Measurements from ENCODE around the gene TF.
A peak's percentile ranks its signal among the peaks of the same experiment; 100 is the strongest.

TF gene

DNA sequence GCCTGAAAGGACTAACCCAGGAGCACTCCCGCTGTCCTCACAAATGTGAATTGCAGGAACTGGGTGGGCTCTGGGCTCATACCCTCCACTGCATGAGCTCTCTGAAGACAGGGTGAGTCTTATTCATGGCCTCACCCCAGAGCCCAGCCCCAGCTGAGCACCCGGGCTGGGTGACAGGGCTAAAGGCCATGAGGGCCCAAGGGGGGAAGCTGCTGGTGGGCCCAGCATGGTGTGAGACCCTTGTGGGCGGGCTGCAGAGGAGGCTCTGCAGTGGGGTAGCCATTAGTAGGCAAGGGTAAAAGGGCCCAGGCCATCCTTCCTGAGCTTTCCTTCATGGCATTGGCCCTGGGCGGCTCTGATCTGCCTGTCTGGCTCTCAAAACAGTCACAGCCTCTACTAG, 89.8 kb downstream of the TF start:
- Histone ChIP-seq H3K14ac (ENCODE audit: low read length in 2 of 2) (no peak overlapping the region), H2BK15ac (ENCODE audit: low read depth, poor library complexity, severe bottlenecking) (no peak overlapping the region), H2BK120ac (ENCODE audit: low read depth, low read length) (no peak overlapping the region)

DNA sequence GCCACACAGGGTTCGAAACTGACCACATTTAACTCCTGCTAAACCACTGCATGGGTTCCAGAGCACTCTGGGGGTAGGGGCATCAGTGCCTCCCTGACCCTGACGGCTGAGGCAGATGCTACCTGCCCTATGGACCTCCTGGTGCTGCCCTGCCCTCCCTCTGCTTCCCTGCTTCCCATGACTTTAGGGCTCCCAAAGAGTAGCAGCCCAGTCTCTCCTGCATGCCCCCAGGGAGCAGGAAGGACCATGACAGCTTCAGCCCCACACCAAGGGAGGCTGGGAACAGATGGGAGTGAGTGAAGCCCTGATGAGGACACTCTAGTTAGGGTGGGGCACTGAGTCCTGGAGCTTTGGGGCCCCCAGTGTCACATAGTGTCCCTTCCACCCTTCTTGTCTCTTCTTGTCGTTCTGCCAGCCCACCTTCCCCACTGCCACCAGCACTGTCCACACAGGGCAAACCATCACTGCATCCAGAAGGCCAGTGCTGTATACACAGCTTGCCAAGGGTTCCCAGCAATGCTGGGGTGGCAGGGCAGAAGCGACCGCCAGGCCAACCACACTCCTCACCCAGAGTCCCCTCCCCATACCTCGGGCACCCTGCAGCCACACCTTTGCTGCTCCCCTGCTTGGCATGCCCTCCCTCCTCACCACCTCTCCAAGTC, 90.4 kb downstream of the TF start:
- H3K4ac ChIP-seq (ENCODE audit: low read depth in 1 of 2, low read length in 2 of 2) = no peak overlapping the region
- H3K4me1 ChIP-seq (ENCODE audit: control insufficient read depth, insufficient read depth, low read depth, low read length) = peaks cover 2% of the 10 kb centered on the region
- no peak overlapping the region for H3K18ac ChIP-seq (ENCODE audit: low read depth in 1 of 2, low read length in 2 of 2)
- H3K23ac ChIP-seq (ENCODE audit: low read length in 2 of 2) = no peak overlapping the region
- peaks cover 9 to 11% of the 10 kb centered on the region in 2 experiments for H3K27me3 ChIP-seq (ENCODE audit: control insufficient read depth in 1 of 2, insufficient read depth in 1 of 2, low read length in 2 of 2)
- H3K79me1 ChIP-seq (replicated peaks; ENCODE audit: low read length, poor library complexity, severe bottlenecking) = no peaks in the 10 kb centered on the region
- no peak overlapping the region for H2AK5ac ChIP-seq (ENCODE audit: low read length, severe bottlenecking)
- H3K4me2 ChIP-seq (ENCODE audit: low read length, poor library complexity, severe bottlenecking) = no peak overlapping the region
- 82% methylated on average over 6 of the region's 6 CpGs for WGBS
- H3K27ac ChIP-seq (ENCODE audit: low read length, poor library complexity, severe bottlenecking) = no peak overlapping the region
- peaks cover 0 to 31% of the 10 kb centered on the region in 2 experiments for H3K36me3 ChIP-seq (ENCODE audit: control insufficient read depth in 1 of 2, insufficient read depth in 2 of 2, low read depth in 1 of 2, low read length in 2 of 2)
- no peak overlapping the region for H2BK15ac ChIP-seq (ENCODE audit: low read depth, poor library complexity, severe bottlenecking)
- no peak overlapping the region for H2BK120ac ChIP-seq (ENCODE audit: low read depth, low read length)
- peak overlapping the region in 1 of 2 experiments; percentile 57 for H3K14ac ChIP-seq (ENCODE audit: low read length in 2 of 2)
- H4K91ac ChIP-seq (ENCODE audit: low read length) = no peak overlapping the region
- no peaks in the 10 kb centered on the region for H3K9me3 ChIP-seq (ENCODE audit: control insufficient read depth, low read length)
- H2AFZ ChIP-seq (ENCODE audit: low read depth, low read length) = no peak overlapping the region
- no peak overlapping the region for H2BK5ac ChIP-seq (ENCODE audit: low read depth, low read length, poor library complexity, severe bottlenecking)
- H4K8ac ChIP-seq (ENCODE audit: low read length) = no peak overlapping the region
- H2BK12ac ChIP-seq (ENCODE audit: low read length in 2 of 2) = no peak overlapping the region
- no peak overlapping the region for H3K4me3 ChIP-seq (ENCODE audit: insufficient read depth in 1 of 2, low read depth in 1 of 2, low read length in 2 of 2)
- DNase-seq = no peak
- H3K9ac ChIP-seq (ENCODE audit: low read length) = no peak overlapping the region

More for the DNA sequence above, 89.8 kb downstream of the TF start:
- Histone ChIP-seq H3K79me1 (replicated peaks; ENCODE audit: low read length, poor library complexity, severe bottlenecking) (no peaks in the 10 kb centered on the region), H3K27ac (ENCODE audit: low read length, poor library complexity, severe bottlenecking) (no peak overlapping the region), H3K4me2 (ENCODE audit: low read length, poor library complexity, severe bottlenecking) (no peak overlapping the region), H3K27me3 (ENCODE audit: control insufficient read depth in 1 of 2, insufficient read depth in 1 of 2, low read length in 2 of 2) (peaks cover 4 to 11% of the 10 kb centered on the region in 2 experiments), H3K4me3 (ENCODE audit: insufficient read depth in 1 of 2, low read depth in 1 of 2, low read length in 2 of 2) (no peak overlapping the region), H4K91ac (ENCODE audit: low read length) (no peak overlapping the region), H3K23ac (ENCODE audit: low read length in 2 of 2) (no peak overlapping the region), H2BK5ac (ENCODE audit: low read depth, low read length, poor library complexity, severe bottlenecking) (no peak overlapping the region), H3K4me1 (ENCODE audit: control insufficient read depth, insufficient read depth, low read depth, low read length) (peaks cover 2% of the 10 kb centered on the region), H3K9ac (ENCODE audit: low read length) (no peak overlapping the region), H3K18ac (ENCODE audit: low read depth in 1 of 2, low read length in 2 of 2) (no peak overlapping the region), H2AFZ (ENCODE audit: low read depth, low read length) (no peak overlapping the region), H2AK5ac (ENCODE audit: low read length, severe bottlenecking) (no peak overlapping the region), H2BK12ac (ENCODE audit: low read length in 2 of 2) (no peak overlapping the region), H3K36me3 (ENCODE audit: control insufficient read depth in 1 of 2, insufficient read depth in 2 of 2, low read depth in 1 of 2, low read length in 2 of 2) (peaks cover 0 to 31% of the 10 kb centered on the region in 2 experiments), H4K8ac (ENCODE audit: low read length) (no peak overlapping the region), H3K4ac (ENCODE audit: low read depth in 1 of 2, low read length in 2 of 2) (no peak overlapping the region), H3K9me3 (ENCODE audit: control insufficient read depth, low read length) (no peaks in the 10 kb centered on the region)
- no peak for DNase-seq
- 93% methylated on average over 4 of the region's 4 CpGs for WGBS

- Histone ChIP-seq H3K27me3 (ENCODE audit: control insufficient read depth in 1 of 2, insufficient read depth in 1 of 2, low read length in 2 of 2) (peaks cover 11 to 13% of the 10 kb centered on the region in 2 experiments), H4K8ac (ENCODE audit: low read length) (no peak overlapping the region), H3K9me3 (ENCODE audit: control insufficient read depth, low read length) (no peaks in the 10 kb centered on the region), H3K79me1 (replicated peaks; ENCODE audit: low read length, poor library complexity, severe bottlenecking) (no peaks in the 10 kb centered on the region), H2AK5ac (ENCODE audit: low read length, severe bottlenecking) (no peak overlapping the region), H3K4me1 (ENCODE audit: control insufficient read depth, insufficient read depth, low read depth, low read length) (peaks cover 2% of the 10 kb centered on the region), H2AFZ (ENCODE audit: low read depth, low read length) (no peak overlapping the region), H3K36me3 (ENCODE audit: control insufficient read depth in 1 of 2, insufficient read depth in 2 of 2, low read depth in 1 of 2, low read length in 2 of 2) (peaks cover 0 to 31% of the 10 kb centered on the region in 2 experiments), H3K4ac (ENCODE audit: low read depth in 1 of 2, low read length in 2 of 2) (no peak overlapping the region), H3K4me2 (ENCODE audit: low read length, poor library complexity, severe bottlenecking) (no peak overlapping the region), H2BK5ac (ENCODE audit: low read depth, low read length, poor library complexity, severe bottlenecking) (no peak overlapping the region), H3K4me3 (ENCODE audit: insufficient read depth in 1 of 2, low read depth in 1 of 2, low read length in 2 of 2) (no peak overlapping the region), H2BK120ac (ENCODE audit: low read depth, low read length) (no peak overlapping the region), H4K91ac (ENCODE audit: low read length) (no peak overlapping the region), H3K14ac (ENCODE audit: low read length in 2 of 2) (peak overlapping the region in 1 of 2 experiments; percentile 61), H3K23ac (ENCODE audit: low read length in 2 of 2) (no peak overlapping the region), H3K9ac (ENCODE audit: low read length) (no peak overlapping the region), H3K18ac (ENCODE audit: low read depth in 1 of 2, low read length in 2 of 2) (no peak overlapping the region), H2BK15ac (ENCODE audit: low read depth, poor library complexity, severe bottlenecking) (peak overlapping the region; percentile 20), H3K27ac (ENCODE audit: low read length, poor library complexity, severe bottlenecking) (no peak overlapping the region), H2BK12ac (ENCODE audit: low read length in 2 of 2) (no peak overlapping the region)
- DNase-seq = no peak
- 87% methylated on average over 21 of the region's 22 CpGs for WGBS
These were observed 91.5 kb downstream of the TF start for GRCh38 chr3:133837487-133838295.

DNA sequence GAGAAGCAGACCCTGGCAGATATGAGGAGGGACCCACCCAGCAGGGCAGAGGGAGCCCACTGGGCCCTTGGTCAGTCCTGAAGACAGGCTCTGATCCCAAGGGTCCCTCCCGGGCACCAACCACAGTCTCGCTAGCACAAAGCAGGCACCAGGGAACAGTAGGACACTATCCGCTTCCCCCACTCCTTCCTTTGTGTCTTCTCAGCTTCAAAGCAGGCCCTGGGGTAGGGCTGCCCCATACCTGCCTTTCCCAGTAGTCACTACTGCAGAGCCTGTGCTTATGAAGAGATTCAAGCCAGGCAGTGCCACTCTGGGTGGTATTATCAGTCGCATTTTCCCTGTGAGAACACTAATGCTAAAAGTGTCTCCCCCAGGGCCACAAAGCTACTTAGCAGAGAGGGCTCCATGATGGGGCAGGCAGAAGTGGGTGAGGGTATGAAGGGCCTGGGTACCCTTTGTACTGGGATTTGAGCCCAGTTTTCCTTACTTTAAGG, 92.2 kb downstream of the TF start:
- Histone ChIP-seq H3K36me3 (ENCODE audit: control insufficient read depth in 1 of 2, insufficient read depth in 2 of 2, low read depth in 1 of 2, low read length in 2 of 2) (peaks cover 0 to 31% of the 10 kb centered on the region in 2 experiments), H2BK12ac (ENCODE audit: low read length in 2 of 2) (no peak overlapping the region), H3K4me1 (ENCODE audit: control insufficient read depth, insufficient read depth, low read depth, low read length) (peaks cover under 1% of the 10 kb centered on the region), H3K9ac (ENCODE audit: low read length) (no peak overlapping the region), H4K8ac (ENCODE audit: low read length) (no peak overlapping the region), H3K27ac (ENCODE audit: low read length, poor library complexity, severe bottlenecking) (no peak overlapping the region), H3K14ac (ENCODE audit: low read length in 2 of 2) (no peak overlapping the region), H2AFZ (ENCODE audit: low read depth, low read length) (no peak overlapping the region), H4K91ac (ENCODE audit: low read length) (no peak overlapping the region), H3K9me3 (ENCODE audit: control insufficient read depth, low read length) (no peaks in the 10 kb centered on the region), H3K23ac (ENCODE audit: low read length in 2 of 2) (no peak overlapping the region), H3K79me1 (replicated peaks; ENCODE audit: low read length, poor library complexity, severe bottlenecking) (no peaks in the 10 kb centered on the region), H2BK120ac (ENCODE audit: low read depth, low read length) (no peak overlapping the region), H3K27me3 (ENCODE audit: control insufficient read depth in 1 of 2, insufficient read depth in 1 of 2, low read length in 2 of 2) (peaks cover 11 to 13% of the 10 kb centered on the region in 2 experiments), H3K4me2 (ENCODE audit: low read length, poor library complexity, severe bottlenecking) (no peak overlapping the region), H3K4me3 (ENCODE audit: insufficient read depth in 1 of 2, low read depth in 1 of 2, low read length in 2 of 2) (no peak overlapping the region), H2BK15ac (ENCODE audit: low read depth, poor library complexity, severe bottlenecking) (no peak overlapping the region), H2AK5ac (ENCODE audit: low read length, severe bottlenecking) (no peak overlapping the region), H3K4ac (ENCODE audit: low read depth in 1 of 2, low read length in 2 of 2) (no peak overlapping the region), H2BK5ac (ENCODE audit: low read depth, low read length, poor library complexity, severe bottlenecking) (no peak overlapping the region), H3K18ac (ENCODE audit: low read depth in 1 of 2, low read length in 2 of 2) (no peak overlapping the region)
- WGBS = 96% methylated on average over 4 of the region's 4 CpGs
- no peak for DNase-seq

Measured in mesenchymal stem cell (in vitro differentiated cells and primary cell).